Measurements from ENCODE around the gene ADAM33. TPM values are rescaled to one million over a fixed set of nuclear protein-coding genes. Genes with fewer than 3 reads are reported as not detected.
A peak's percentile ranks its signal among the peaks of the same experiment; 100 is the strongest.

The ADAM33 gene
- polyA plus RNA-seq, 1 donor: 15.5 TPM

GRCh38 chr20:3678198-3678597, 3.6 kb downstream of the ADAM33 start:
- Histone ChIP-seq H3K9me3 (ENCODE audit: control insufficient read depth, low read depth, low read length) (peaks cover 3% of the 10 kb centered on the region), H3K27me3 (ENCODE audit: control insufficient read depth, insufficient read depth, low read length) (peaks cover 74% of the 10 kb centered on the region), H3K4me3 (ENCODE audit: low read length) (no peak overlapping the region), H3K27ac (ENCODE audit: low read length) (peak overlapping the region; percentile 58), H3K4me1 (ENCODE audit: control insufficient read depth, insufficient read depth, low read length) (peaks cover 8% of the 10 kb centered on the region), H3K36me3 (ENCODE audit: control insufficient read depth, insufficient read depth, low read length) (no peaks in the 10 kb centered on the region)
- no CpG with 5 or more reads among the region's 2 CpGs for WGBS (ENCODE audit: insufficient coverage, low lambda C conversion rate)
- DNase-seq: no peak

- Histone ChIP-seq H3K4me1 (ENCODE audit: control insufficient read depth, insufficient read depth, low read length) (peaks cover 8% of the 10 kb centered on the region), H3K27me3 (ENCODE audit: control insufficient read depth, insufficient read depth, low read length) (peaks cover 75% of the 10 kb centered on the region), H3K36me3 (ENCODE audit: control insufficient read depth, insufficient read depth, low read length) (no peaks in the 10 kb centered on the region), H3K27ac (ENCODE audit: low read length) (peak overlapping the region; percentile 58), H3K4me3 (ENCODE audit: low read length) (no peak overlapping the region), H3K9me3 (ENCODE audit: control insufficient read depth, low read depth, low read length) (peaks cover 3% of the 10 kb centered on the region)
- no peak for DNase-seq
- WGBS (ENCODE audit: insufficient coverage, low lambda C conversion rate): no CpG with 5 or more reads among the region's 8 CpGs
These were observed 4.1 kb downstream of the ADAM33 start for GRCh38 chr20:3677733-3678132.

GRCh38 chr20:3674995-3675900, 6.6 kb downstream of the ADAM33 start:
- Histone ChIP-seq H3K27ac (ENCODE audit: low read length) (no peak overlapping the region), H3K36me3 (ENCODE audit: control insufficient read depth, insufficient read depth, low read length) (no peaks in the 10 kb centered on the region), H3K4me1 (ENCODE audit: control insufficient read depth, insufficient read depth, low read length) (peaks cover 8% of the 10 kb centered on the region), H3K4me3 (ENCODE audit: low read length) (no peak overlapping the region), H3K9me3 (ENCODE audit: control insufficient read depth, low read depth, low read length) (no peaks in the 10 kb centered on the region), H3K27me3 (ENCODE audit: control insufficient read depth, insufficient read depth, low read length) (peaks cover 76% of the 10 kb centered on the region)
- no CpG with 5 or more reads among the region's 13 CpGs for WGBS (ENCODE audit: insufficient coverage, low lambda C conversion rate)
- DNase-seq: no peak

DNA sequence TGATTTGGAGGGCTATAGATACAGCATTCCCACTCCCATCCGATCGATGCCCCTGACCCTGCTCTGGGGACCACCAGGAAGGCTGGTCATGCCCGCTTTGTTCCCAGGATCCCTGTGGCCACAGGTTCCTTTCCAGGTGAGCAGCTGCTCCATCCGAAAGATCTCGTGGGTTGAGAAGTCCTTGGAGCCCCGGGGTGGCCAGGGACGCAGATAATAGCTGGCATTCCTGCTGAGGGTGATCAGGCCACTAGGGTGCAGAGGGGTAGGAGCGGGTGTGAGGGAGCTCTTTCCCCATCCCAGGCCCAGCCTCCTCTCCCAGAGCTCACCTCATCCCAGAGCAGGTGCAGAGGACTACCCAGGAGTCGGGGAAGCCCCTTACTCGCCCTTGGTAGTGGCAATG, 7.4 kb downstream of the ADAM33 start:
- no peak overlapping the region for H3K4me3 ChIP-seq (ENCODE audit: low read length)
- no peak overlapping the region for H3K27ac ChIP-seq (ENCODE audit: low read length)
- WGBS (ENCODE audit: insufficient coverage, low lambda C conversion rate): no CpG with 5 or more reads among the region's 10 CpGs
- H3K27me3 ChIP-seq (ENCODE audit: control insufficient read depth, insufficient read depth, low read length): peaks cover 69% of the 10 kb centered on the region
- H3K9me3 ChIP-seq (ENCODE audit: control insufficient read depth, low read depth, low read length): no peaks in the 10 kb centered on the region
- peaks cover 8% of the 10 kb centered on the region for H3K4me1 ChIP-seq (ENCODE audit: control insufficient read depth, insufficient read depth, low read length)
- H3K36me3 ChIP-seq (ENCODE audit: control insufficient read depth, insufficient read depth, low read length): no peaks in the 10 kb centered on the region
- DNase-seq: no peak

- Histone ChIP-seq H3K4me3 (ENCODE audit: low read length) (no peak overlapping the region), H3K9me3 (ENCODE audit: control insufficient read depth, low read depth, low read length) (no peaks in the 10 kb centered on the region), H3K27me3 (ENCODE audit: control insufficient read depth, insufficient read depth, low read length) (peaks cover 69% of the 10 kb centered on the region), H3K4me1 (ENCODE audit: control insufficient read depth, insufficient read depth, low read length) (peaks cover 8% of the 10 kb centered on the region), H3K36me3 (ENCODE audit: control insufficient read depth, insufficient read depth, low read length) (no peaks in the 10 kb centered on the region), H3K27ac (ENCODE audit: low read length) (no peak overlapping the region)
- WGBS (ENCODE audit: insufficient coverage, low lambda C conversion rate): no CpG with 5 or more reads among the region's 90 CpGs
- no peak for DNase-seq
These were observed 8.4 kb downstream of the ADAM33 start for GRCh38 chr20:3673221-3674070.

GRCh38 chr20:3672547-3673171, 9.2 kb downstream of the ADAM33 start:
- DNase-seq: no peak
- H3K9me3 ChIP-seq (ENCODE audit: control insufficient read depth, low read depth, low read length): no peaks in the 10 kb centered on the region
- WGBS (ENCODE audit: insufficient coverage, low lambda C conversion rate): no CpG with 5 or more reads among the region's 58 CpGs
- H3K4me3 ChIP-seq (ENCODE audit: low read length): no peak overlapping the region
- peaks cover 4% of the 10 kb centered on the region for H3K4me1 ChIP-seq (ENCODE audit: control insufficient read depth, insufficient read depth, low read length)
- no peak overlapping the region for H3K27ac ChIP-seq (ENCODE audit: low read length)
- H3K36me3 ChIP-seq (ENCODE audit: control insufficient read depth, insufficient read depth, low read length): no peaks in the 10 kb centered on the region
- H3K27me3 ChIP-seq (ENCODE audit: control insufficient read depth, insufficient read depth, low read length): peaks cover 65% of the 10 kb centered on the region

DNA sequence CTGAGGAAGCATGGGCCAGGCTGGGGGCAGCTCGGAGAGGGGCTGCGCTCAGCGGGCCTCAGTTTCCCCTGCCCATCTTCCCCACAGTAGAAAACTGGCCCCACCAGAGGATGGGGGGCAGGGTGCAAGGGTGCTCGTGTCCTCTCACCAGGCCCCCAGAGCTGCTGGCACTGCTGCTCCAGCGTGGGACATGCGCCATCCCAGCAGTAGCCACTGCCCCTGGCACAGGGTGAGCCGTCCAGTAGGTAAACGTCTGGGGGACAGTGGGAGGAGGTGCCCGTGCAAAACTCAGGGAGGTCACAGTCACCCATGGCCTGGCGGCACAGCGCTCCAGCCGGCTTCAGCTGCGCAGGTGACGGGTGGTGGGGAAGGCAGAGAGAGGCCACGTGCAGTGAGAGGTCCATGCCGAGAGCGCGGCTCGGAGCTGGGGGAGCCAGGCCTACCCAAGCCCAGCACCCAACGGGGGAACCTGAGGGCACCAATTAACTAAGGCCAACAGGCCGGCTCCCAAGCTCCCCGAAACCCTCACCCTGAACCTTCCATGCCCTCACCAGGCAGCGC, 9.7 kb downstream of the ADAM33 start:
- no peak for DNase-seq
- H3K9me3 ChIP-seq (ENCODE audit: control insufficient read depth, low read depth, low read length): no peaks in the 10 kb centered on the region
- WGBS (ENCODE audit: insufficient coverage, low lambda C conversion rate): no CpG with 5 or more reads among the region's 23 CpGs
- no peaks in the 10 kb centered on the region for H3K4me1 ChIP-seq (ENCODE audit: control insufficient read depth, insufficient read depth, low read length)
- peaks cover 65% of the 10 kb centered on the region for H3K27me3 ChIP-seq (ENCODE audit: control insufficient read depth, insufficient read depth, low read length)
- H3K36me3 ChIP-seq (ENCODE audit: control insufficient read depth, insufficient read depth, low read length): no peaks in the 10 kb centered on the region
- no peak overlapping the region for H3K4me3 ChIP-seq (ENCODE audit: low read length)
- no peak overlapping the region for H3K27ac ChIP-seq (ENCODE audit: low read length)

- Histone ChIP-seq H3K36me3 (ENCODE audit: control insufficient read depth, insufficient read depth, low read length) (no peaks in the 10 kb centered on the region), H3K4me3 (ENCODE audit: low read length) (no peak overlapping the region)
These were observed 10.9 kb downstream of the ADAM33 start for GRCh38 chr20:3670945-3671344.

DNA sequence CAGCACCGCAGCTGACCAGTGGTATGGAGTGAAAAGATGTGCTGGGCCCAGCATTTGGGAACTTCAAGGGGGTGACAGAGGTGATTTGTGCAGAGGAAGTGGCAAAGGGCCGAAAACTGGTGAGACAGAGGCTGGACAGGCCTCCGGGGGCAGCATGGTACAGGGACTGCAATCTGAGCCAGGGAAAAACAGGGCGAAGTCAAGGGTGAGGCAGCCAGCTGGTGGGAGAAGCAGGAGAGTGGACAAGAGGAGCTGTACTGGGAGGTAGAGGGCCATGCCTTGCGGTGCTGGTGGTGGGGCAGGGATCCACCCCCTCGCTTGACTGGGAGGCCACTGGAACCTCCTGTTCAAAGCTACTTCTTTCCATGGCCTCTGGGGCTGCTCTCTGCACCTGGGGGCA, 11.3 kb downstream of the ADAM33 start:
- no peak for DNase-seq
- no peak overlapping the region for H3K4me3 ChIP-seq (ENCODE audit: low read length)
- H3K4me1 ChIP-seq (ENCODE audit: control insufficient read depth, insufficient read depth, low read length): no peaks in the 10 kb centered on the region
- peaks cover 56% of the 10 kb centered on the region for H3K27me3 ChIP-seq (ENCODE audit: control insufficient read depth, insufficient read depth, low read length)
- H3K36me3 ChIP-seq (ENCODE audit: control insufficient read depth, insufficient read depth, low read length): no peaks in the 10 kb centered on the region
- no CpG with 5 or more reads among the region's 6 CpGs for WGBS (ENCODE audit: insufficient coverage, low lambda C conversion rate)
- H3K9me3 ChIP-seq (ENCODE audit: control insufficient read depth, low read depth, low read length): no peaks in the 10 kb centered on the region
- H3K27ac ChIP-seq (ENCODE audit: low read length): no peak overlapping the region

More at GRCh38 chr20:3670945-3671344, 10.9 kb downstream of the ADAM33 start:
- no CpG with 5 or more reads among the region's 10 CpGs for WGBS (ENCODE audit: insufficient coverage, low lambda C conversion rate)
- H3K9me3 ChIP-seq (ENCODE audit: control insufficient read depth, low read depth, low read length): no peaks in the 10 kb centered on the region
- DNase-seq: no peak
- H3K27ac ChIP-seq (ENCODE audit: low read length): no peak overlapping the region
- peaks cover 59% of the 10 kb centered on the region for H3K27me3 ChIP-seq (ENCODE audit: control insufficient read depth, insufficient read depth, low read length)
- H3K4me1 ChIP-seq (ENCODE audit: control insufficient read depth, insufficient read depth, low read length): no peaks in the 10 kb centered on the region
